Ishikawa (cell line): ENCODE results near the gene MAOB.

Experiments
- CEBPB ChIP-seq: IDR thresholded peaks from 2 replicates; pipeline ENCODE4 v1.6.1; 2012
- EP300 ChIP-seq: IDR thresholded peaks from 2 replicates; pipeline ENCODE4 v1.6.1; 2012; ENCODE audit warnings: borderline replicate concordance
- FOXM1 ChIP-seq: IDR thresholded peaks from 2 replicates; pipeline ENCODE4 v1.6.1; 2012; ENCODE audit warnings: low read depth, borderline replicate concordance
- RAD21 ChIP-seq: IDR thresholded peaks from 2 replicates; pipeline ENCODE4 v1.6.1; 2012; ENCODE audit warnings: low read depth
- REST ChIP-seq: IDR thresholded peaks from 2 replicates; pipeline ENCODE4 v1.6.1; 2012; ENCODE audit warnings: low read depth, mild to moderate bottlenecking
- YY1 ChIP-seq: IDR thresholded peaks from 2 replicates; pipeline ENCODE4 v1.6.1; 2012; ENCODE audit warnings: low read depth
- ZBTB7A ChIP-seq: IDR thresholded peaks from 2 replicates; pipeline ENCODE4 v1.6.1; 2012; ENCODE audit warnings: low read depth
- TF ChIP-seq, protein P1 (sequence below): IDR thresholded peaks from 2 replicates; pipeline ENCODE4 v1.6.1; 2012

DNA sequence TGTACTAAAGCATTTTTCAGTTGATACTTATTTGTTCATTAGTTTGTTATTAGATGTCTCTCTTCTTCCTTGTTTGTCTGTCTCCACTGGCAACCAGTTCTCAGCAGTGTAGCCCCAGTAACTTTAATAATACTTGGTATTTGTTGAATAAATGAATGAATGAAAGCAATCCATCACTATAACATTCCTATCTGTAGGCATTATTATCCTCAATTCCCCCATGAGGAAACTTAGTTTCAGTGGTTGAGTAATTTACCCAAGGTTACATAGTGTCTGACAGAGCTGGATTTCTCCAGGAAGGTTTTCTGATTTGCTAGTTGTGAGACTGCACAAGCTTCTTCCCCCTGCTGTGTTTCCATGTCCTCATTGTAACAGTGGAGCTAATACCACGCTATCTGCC, 27.8 kb upstream of the MAOB start:
- no peak for TF ChIP-seq RAD21
- TF ChIP-seq REST, result no peak
- TF ChIP-seq YY1, result no peak
- no peak for TF ChIP-seq FOXM1
- TF ChIP-seq, protein P1, sequence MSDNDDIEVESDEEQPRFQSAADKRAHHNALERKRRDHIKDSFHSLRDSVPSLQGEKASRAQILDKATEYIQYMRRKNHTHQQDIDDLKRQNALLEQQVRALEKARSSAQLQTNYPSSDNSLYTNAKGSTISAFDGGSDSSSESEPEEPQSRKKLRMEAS, result no peak
- no peak for TF ChIP-seq ZBTB7A
- TF ChIP-seq EP300, result no peak
- TF ChIP-seq CEBPB, result no peak
